Uterus (tissue), 4 donors: Measurements from ENCODE around the gene TK2. TPM values are rescaled to one million over a fixed set of nuclear protein-coding genes. Genes with fewer than 3 reads are reported as not detected.

Source experiments
- DNase-seq, 2 donors: peaks; one replicate each; pipeline ENCODE4 v3.0.0-alpha.2; 2019 to 2020
- H3K27ac ChIP-seq, 2 donors: fragments of 200-600 bp; sonication (generic); 1 replicate in 1 of 2; 2 replicates in 1 of 2; pipeline ENCODE4 v1.5.1; 2016 to 2018
- H3K27me3 ChIP-seq, 2 donors: fragments of 200-600 bp; sonication (generic); one replicate each; pipeline ENCODE4 v1.5.1; 2018 to 2019; ENCODE audit warnings: control low read depth in 1 of 2
- H3K36me3 ChIP-seq, 2 donors: fragments of 200-600 bp; sonication (generic); one replicate each; pipeline ENCODE4 v1.5.1; 2019; ENCODE audit warnings: control low read depth in 1 of 2
- H3K4me1 ChIP-seq, 2 donors: fragments of 200-600 bp; sonication (generic); one replicate each; pipeline ENCODE4 v1.5.1; 2018 to 2019; ENCODE audit warnings: control low read depth in 1 of 2
- H3K4me3 ChIP-seq, 2 donors: fragments of 200-600 bp; sonication (generic); 1 replicate in 1 of 2; 2 replicates in 1 of 2; pipeline ENCODE4 v1.5.1; 2018 to 2019; ENCODE audit warnings: mild to moderate bottlenecking in 1 of 2
- H3K9me3 ChIP-seq, 2 donors: fragments of 200-600 bp; sonication (generic); one replicate each; pipeline ENCODE4 v1.5.1; 2019; ENCODE audit warnings: control low read depth in 1 of 2
- POLR2A ChIP-seq, 2 donors: fragments of 450-650 bp; IDR thresholded peaks; one replicate each; pipeline ENCODE4 v1.6.1; 2016; ENCODE audit warnings: antibody characterized with exemption in 2 of 2, mild to moderate bottlenecking in 1 of 2, moderate library complexity in 1 of 2
- intact Hi-C: fragments of 100-400 bp; cut with DNase I; formaldehyde crosslinking; loops from one replicate; pipeline ENCODE4 v1.15.1; 2023; ENCODE audit warnings: low total_unique reads
- total RNA-seq, 4 donors: library from RNA; depleted of rRNA in 3 of 4; stranded (reverse); fragments of >200 nt in 3 of 4; gene quantifications; one replicate each; pipeline versions ENCODE4 v1.1.0 to v1.2.4, GENCODE V29; 2014 to 2023
- TF ChIP-seq, protein P1 (sequence below), 4 experiments: fragments of 200-600 bp in 2 of 4; fragments of 450-650 bp in 2 of 4; sonication (generic) in 2 of 4; IDR thresholded peaks; one replicate each; pipeline ENCODE4 v1.5.1; 2016 to 2019; ENCODE audit warnings: antibody characterized with exemption in 4 of 4, mild to moderate bottlenecking in 2 of 4, moderate library complexity in 1 of 4
- donor health status: DM: yes; HTN: yes; CAD: no.

TK2 gene
- total RNA-seq, 4 donors from 2014 or later = 13.6 to 52.6 (median 39.2) TPM

DNA sequence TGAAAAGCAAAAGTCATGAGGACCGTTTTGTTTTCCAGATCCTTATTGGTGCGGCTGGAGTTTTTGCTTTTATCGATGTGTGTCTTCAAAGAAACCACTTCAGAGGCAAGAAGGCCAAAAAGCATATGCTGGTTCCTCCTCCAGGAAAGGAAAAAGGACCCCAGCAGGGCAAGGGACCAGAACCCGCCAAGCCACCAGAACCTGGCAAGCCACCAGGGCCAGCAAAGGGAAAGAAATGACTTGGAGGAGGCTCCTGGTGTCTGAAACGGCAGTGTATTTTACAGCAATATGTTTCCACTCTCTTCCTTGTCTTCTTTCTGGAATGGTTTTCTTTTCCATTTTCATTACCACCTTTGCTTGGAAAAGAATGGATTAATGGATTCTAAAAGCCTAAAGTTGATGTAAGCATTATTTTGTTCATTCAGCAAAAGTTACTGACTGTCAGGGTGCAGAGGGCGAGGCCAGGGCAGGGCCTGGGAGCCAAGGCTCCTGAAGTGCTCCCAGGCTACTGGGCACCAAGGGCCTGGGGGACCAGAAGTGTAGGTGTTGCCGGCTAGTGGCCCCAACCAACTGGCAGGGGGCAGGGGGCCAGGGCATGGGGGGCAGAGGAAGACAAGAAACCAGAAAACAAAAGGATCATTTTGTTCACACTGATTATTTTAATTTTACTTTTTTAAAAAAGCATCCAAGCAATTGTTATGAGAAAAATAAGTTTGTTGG, 38.1 kb upstream of the TK2 start:
- Histone ChIP-seq H3K4me1 (no peaks in the 10 kb centered on the region), H3K27ac (no peak overlapping the region), H3K27me3 (no peaks in the 10 kb centered on the region), H3K4me3 (no peak overlapping the region), H3K36me3 (no peaks in the 10 kb centered on the region), H3K9me3 (no peaks in the 10 kb centered on the region)
- intact Hi-C loops = no loop called here
- no peak for DNase-seq
- TF ChIP-seq, protein P1, sequence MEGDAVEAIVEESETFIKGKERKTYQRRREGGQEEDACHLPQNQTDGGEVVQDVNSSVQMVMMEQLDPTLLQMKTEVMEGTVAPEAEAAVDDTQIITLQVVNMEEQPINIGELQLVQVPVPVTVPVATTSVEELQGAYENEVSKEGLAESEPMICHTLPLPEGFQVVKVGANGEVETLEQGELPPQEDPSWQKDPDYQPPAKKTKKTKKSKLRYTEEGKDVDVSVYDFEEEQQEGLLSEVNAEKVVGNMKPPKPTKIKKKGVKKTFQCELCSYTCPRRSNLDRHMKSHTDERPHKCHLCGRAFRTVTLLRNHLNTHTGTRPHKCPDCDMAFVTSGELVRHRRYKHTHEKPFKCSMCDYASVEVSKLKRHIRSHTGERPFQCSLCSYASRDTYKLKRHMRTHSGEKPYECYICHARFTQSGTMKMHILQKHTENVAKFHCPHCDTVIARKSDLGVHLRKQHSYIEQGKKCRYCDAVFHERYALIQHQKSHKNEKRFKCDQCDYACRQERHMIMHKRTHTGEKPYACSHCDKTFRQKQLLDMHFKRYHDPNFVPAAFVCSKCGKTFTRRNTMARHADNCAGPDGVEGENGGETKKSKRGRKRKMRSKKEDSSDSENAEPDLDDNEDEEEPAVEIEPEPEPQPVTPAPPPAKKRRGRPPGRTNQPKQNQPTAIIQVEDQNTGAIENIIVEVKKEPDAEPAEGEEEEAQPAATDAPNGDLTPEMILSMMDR (IDR thresholded peaks at IDR 0.05) = no peak
- TF ChIP-seq POLR2A (IDR thresholded peaks at IDR 0.05) = no peak

DNA sequence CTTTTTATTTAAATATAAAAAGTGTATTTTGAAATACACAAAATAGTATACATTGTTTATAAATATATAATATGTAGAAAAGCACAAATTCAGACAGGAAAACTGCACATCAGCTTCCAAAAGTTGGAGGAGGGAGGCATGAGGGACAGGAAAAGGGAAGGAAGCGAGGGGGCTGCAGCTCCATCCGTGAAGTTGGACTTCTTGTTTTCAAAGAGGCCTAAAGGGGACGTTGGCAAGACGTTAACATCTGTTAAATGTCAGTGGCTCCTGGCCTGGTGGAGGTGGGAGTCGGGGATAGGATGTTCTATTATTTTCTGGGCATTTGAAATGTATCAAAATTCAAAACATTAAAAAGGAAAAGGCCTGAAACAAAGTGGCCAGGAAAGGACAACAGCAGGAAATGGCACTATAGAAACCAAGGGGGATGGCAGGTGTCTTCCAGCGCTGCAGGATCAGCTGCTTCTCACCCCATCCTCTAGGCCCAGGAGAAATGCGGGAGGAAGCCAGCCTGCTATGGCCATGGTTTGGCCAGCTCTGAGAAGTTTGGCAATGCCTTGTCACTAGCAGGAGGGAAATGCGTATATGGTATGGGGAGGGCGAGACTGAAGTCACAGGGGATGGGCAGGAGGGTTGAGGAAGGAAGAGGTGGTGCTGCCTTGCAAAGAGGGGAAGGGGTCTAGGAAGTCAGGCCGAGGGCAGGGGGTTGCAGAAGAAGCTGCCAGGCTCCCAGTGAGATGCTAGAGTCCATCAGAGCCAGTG, 35.7 kb upstream of the TK2 start:
- H3K27me3 ChIP-seq = no peaks in the 10 kb centered on the region
- TF ChIP-seq POLR2A (IDR thresholded peaks at IDR 0.05) = no peak
- TF ChIP-seq, protein P1 (IDR thresholded peaks at IDR 0.05) = no peak
- H3K36me3 ChIP-seq = no peaks in the 10 kb centered on the region
- H3K27ac ChIP-seq = no peak overlapping the region
- intact Hi-C loops = no loop called here
- no peaks in the 10 kb centered on the region for H3K9me3 ChIP-seq
- H3K4me1 ChIP-seq = no peaks in the 10 kb centered on the region
- no peak overlapping the region for H3K4me3 ChIP-seq
- DNase-seq = no peak

DNA sequence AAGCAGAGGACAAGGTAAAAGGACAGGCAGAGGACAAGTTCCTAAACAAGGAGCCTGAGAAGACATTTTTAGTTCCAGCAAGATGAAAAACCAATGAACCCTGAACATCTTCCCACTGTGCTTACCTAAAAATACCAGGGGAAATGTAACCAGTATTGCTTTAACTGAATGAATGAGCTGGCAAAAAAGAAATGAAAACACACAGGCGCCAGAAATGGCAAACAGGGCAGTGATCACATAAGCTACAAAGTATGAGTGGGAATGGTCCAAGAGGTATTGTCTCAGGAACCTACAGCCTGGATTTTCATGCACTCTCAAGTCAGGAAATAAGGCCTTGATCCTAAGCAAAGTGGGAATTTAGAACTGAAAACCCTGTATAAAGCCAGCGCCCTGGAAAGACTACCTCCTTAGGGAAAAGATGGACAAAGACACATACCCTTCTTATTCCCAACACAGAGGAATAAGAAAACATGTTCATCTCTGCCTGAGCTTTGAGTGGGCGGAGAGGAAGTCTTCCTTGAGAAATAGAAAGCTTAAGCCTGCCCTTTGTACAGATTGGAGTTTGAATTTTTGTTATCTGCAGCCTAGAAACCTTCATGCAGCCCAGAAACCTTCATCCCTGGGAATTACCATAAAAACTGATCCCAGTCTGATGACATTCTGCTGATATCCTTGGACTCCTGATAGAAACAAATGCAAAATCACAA, 31.5 kb upstream of the TK2 start:
- Histone ChIP-seq H3K36me3 (no peaks in the 10 kb centered on the region), H3K4me1 (no peaks in the 10 kb centered on the region), H3K27me3 (peaks cover 0 to 7% of the 10 kb centered on the region in 2 donors), H3K4me3 (no peak overlapping the region), H3K27ac (no peak overlapping the region), H3K9me3 (no peaks in the 10 kb centered on the region)
- no peak for DNase-seq
- intact Hi-C loops = no loop called here
- TF ChIP-seq POLR2A (IDR thresholded peaks at IDR 0.05) = no peak
- TF ChIP-seq, protein P1 (IDR thresholded peaks at IDR 0.05) = no peak

DNA sequence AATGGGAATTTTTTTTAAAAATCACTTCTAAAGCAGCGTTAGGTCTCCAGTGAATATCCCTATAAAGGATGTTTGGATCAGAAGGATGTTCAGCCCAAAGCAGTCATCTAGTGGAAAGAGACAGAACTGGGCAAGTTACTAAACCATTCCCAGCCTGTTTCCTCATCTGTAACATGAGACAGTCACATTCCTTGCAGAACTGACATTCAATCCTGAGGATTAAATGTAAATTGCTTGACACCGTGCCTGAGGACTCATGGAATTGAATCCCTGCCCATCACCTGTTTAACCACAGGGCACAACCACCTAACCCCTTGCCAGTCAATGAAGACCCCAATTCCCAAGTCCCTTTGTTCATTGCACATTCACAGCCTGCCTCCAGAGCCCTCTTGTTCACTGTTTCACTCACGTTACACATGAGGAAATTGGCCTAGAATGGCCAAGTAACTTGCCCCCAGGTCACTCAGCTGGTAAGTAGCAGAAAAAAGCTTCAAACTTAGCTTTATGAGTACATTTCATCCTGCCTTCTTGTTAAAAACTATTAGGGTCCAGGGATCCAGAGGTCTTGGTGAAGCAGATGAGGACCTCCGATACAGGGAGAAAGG, 30.8 kb upstream of the TK2 start:
- no peak for DNase-seq
- H3K4me3 ChIP-seq = no peak overlapping the region
- intact Hi-C loops = no loop called here
- no peak overlapping the region for H3K27ac ChIP-seq
- TF ChIP-seq POLR2A (IDR thresholded peaks at IDR 0.05) = no peak
- no peaks in the 10 kb centered on the region for H3K36me3 ChIP-seq
- H3K27me3 ChIP-seq = peaks cover 0 to 7% of the 10 kb centered on the region in 2 donors
- no peaks in the 10 kb centered on the region for H3K9me3 ChIP-seq
- H3K4me1 ChIP-seq = no peaks in the 10 kb centered on the region

DNA sequence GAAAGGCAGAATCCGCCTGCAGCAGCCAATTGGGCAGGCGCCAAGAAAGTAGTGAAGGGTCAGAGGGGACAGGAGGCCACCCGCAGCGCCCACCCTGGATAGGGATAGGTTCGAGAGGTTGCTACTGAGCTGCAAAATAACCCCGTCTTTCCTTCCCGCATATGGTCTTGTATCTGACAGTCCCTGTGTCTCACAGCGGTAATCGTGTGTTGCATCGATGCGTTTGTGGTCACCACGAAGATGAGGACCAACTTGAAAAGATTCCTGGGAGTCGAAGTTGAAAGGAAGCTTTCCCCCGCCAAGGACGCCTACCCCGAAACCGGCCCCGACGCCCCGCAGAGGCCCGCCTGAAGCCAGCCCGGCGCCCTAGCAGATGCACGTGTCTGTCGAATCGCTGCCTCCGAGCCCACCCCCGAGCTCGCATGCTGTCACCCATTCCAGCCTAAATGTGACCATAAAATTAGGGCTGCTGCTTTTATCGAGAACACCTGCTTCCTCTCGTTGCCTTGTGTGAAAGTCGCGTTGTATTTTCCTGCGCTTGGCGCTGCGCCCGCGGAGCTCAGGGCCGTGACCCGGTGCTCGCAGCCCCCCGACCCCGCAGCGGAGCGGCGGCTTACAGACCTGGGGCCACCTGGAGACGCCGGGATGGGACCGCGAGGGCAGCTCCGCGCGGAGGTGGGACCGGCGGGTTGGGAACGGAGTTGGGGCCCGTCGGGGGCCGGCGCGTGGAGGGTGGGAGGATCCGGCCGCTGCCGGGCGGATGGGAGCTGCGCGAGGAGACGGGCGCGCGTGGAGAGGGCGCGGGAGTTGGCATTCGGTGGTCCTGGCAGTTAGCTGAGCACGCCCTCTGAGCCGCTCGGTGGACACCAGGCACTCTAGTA, 29.0 kb upstream of the TK2 start, which contains the start of gene CMTM2:
TSS of gene CMTM2 (plus strand) at position 813 of the 881 bp plus-strand sequence. CDS start 145 bp downstream, outside the sequence.
- no peak for TF ChIP-seq POLR2A (IDR thresholded peaks at IDR 0.05)
- TF ChIP-seq, protein P1 (IDR thresholded peaks at IDR 0.05) = no peak
- H3K36me3 ChIP-seq = no peaks in the 10 kb centered on the region
- H3K27me3 ChIP-seq = peaks cover 0 to 7% of the 10 kb centered on the region in 2 donors
- H3K27ac ChIP-seq = no peak within 1 kb of the TSS
- H3K4me3 ChIP-seq = peak within 1 kb of the TSS in 1 of 2 donors; percentile 8
- H3K9me3 ChIP-seq = no peaks in the 10 kb centered on the region
- no peak for DNase-seq
- intact Hi-C loops = no loop called here
- no peaks in the 10 kb centered on the region for H3K4me1 ChIP-seq
